Keratinocyte (primary cell): Measurements from ENCODE around the gene TOX2.

ENCODE experiments used
- CTCF ChIP-seq, 3 experiments: IDR thresholded peaks in 1 of 3; conservative IDR thresholded peaks in 1 of 3; optimal IDR thresholded peaks in 1 of 3; 2 replicates in 2 of 3; 3 replicates in 1 of 3; pipeline versions ENCODE3 to v1.5.1; 2011; ENCODE audit warnings: low read length in 3 of 3, mild to moderate bottlenecking in 3 of 3, moderate library complexity in 2 of 3, control low read depth in 1 of 3, inconsistent platforms in 1 of 3; ENCODE audit not compliant: insufficient read depth in 2 of 3; ENCODE audit errors: extremely low read depth in 1 of 3
- EZH2 ChIP-seq: IDR thresholded peaks from one replicate; pipeline ENCODE4 v1.6.1; 2012; ENCODE audit warnings: inconsistent platforms, mild to moderate bottlenecking, low read length, moderate library complexity

- no peak for TF ChIP-seq CTCF (optimal IDR thresholded peaks at IDR 0.05 in 1 of 3, IDR thresholded peaks at IDR 0.05 in 1 of 3, conservative IDR thresholded peaks at IDR 0.05 in 1 of 3; ENCODE audit: extremely low read depth in 1 of 3, insufficient read depth in 2 of 3, low read length in 3 of 3)
- TF ChIP-seq EZH2 = no peak
Measured at GRCh38 chr20:44028868-44029847, 114.5 kb downstream of the TOX2 start.
